Measurements from ENCODE around the gene RIPK4.

- TF ChIP-seq EZH2 (IDR thresholded peaks at IDR 0.05) (no peak), POLR2AphosphoS5 (IDR thresholded peaks at IDR 0.05; ENCODE audit: borderline replicate concordance, low read depth, low read length) (no peak)
These were observed 20.2 kb downstream of the RIPK4 start for GRCh38 chr21:41746744-41747006.

Measured in SK-N-MC (cell line).